ENCODE measurements around the gene CELF2.

The CELF2 gene

GRCh38 chr10:11023009-11023953 lies 5.6 kb downstream of the CELF2 start:
- no peak for DNase-seq

- no peak for DNase-seq
Observed at GRCh38 chr10:11024596-11024995, 6.9 kb downstream of the CELF2 start.

GRCh38 chr10:11025978-11026377 lies 8.3 kb downstream of the CELF2 start:
- DNase-seq, result no peak

GRCh38 chr10:11026773-11027172 lies 9.1 kb downstream of the CELF2 start:
- DNase-seq, result no peak

GRCh38 chr10:11034762-11035161 lies 17.1 kb downstream of the CELF2 start:
- DNase-seq, result no peak

- DNase-seq, result no peak
Observed at GRCh38 chr10:11035301-11035991, 17.8 kb downstream of the CELF2 start.

GRCh38 chr10:11036424-11037011 lies 18.8 kb downstream of the CELF2 start:
- no peak for DNase-seq

GRCh38 chr10:11037991-11038390 lies 20.3 kb downstream of the CELF2 start:
- DNase-seq, result no peak

GRCh38 chr10:11042357-11042756 lies 24.7 kb downstream of the CELF2 start:
- no peak for DNase-seq

- DNase-seq, result no peak
Observed at GRCh38 chr10:11043039-11043438, 25.4 kb downstream of the CELF2 start.

GRCh38 chr10:11043446-11044127 lies 25.9 kb downstream of the CELF2 start:
- no peak for DNase-seq

- no peak for DNase-seq
Observed at GRCh38 chr10:11045487-11045886, 27.8 kb downstream of the CELF2 start.

- no peak for DNase-seq
Observed at GRCh38 chr10:11045995-11046775, 28.5 kb downstream of the CELF2 start.

GRCh38 chr10:11046776-11047160 lies 29.1 kb downstream of the CELF2 start:
- DNase-seq, result no peak

GRCh38 chr10:11048707-11049278 lies 31.1 kb downstream of the CELF2 start:
- DNase-seq, result no peak

- no peak for DNase-seq
Observed at GRCh38 chr10:11049806-11050205, 32.1 kb downstream of the CELF2 start.

- DNase-seq, result no peak
Observed at GRCh38 chr10:11050301-11051287, 32.9 kb downstream of the CELF2 start.

GRCh38 chr10:11057018-11057417 lies 39.3 kb downstream of the CELF2 start:
- no peak for DNase-seq

- DNase-seq, result no peak
Observed at GRCh38 chr10:11057448-11057847, 39.8 kb downstream of the CELF2 start.

- DNase-seq, result no peak
Observed at GRCh38 chr10:11057994-11058393, 40.3 kb downstream of the CELF2 start.

GRCh38 chr10:11058965-11059364 lies 41.3 kb downstream of the CELF2 start:
- no peak for DNase-seq

Measured in CD4-positive, alpha-beta T cell treated with Interleukin-4 for 4 hours (primary cell).